Measurements from ENCODE around the gene FN1. TPM values are rescaled to one million over a fixed set of nuclear protein-coding genes. Genes with fewer than 3 reads are reported as not detected.

The FN1 gene
- polyA plus RNA-seq, 1 donor (not counting 4 experiments of a cell fraction or from before 2014, with no cell fraction given) = 1,649 TPM

DNA sequence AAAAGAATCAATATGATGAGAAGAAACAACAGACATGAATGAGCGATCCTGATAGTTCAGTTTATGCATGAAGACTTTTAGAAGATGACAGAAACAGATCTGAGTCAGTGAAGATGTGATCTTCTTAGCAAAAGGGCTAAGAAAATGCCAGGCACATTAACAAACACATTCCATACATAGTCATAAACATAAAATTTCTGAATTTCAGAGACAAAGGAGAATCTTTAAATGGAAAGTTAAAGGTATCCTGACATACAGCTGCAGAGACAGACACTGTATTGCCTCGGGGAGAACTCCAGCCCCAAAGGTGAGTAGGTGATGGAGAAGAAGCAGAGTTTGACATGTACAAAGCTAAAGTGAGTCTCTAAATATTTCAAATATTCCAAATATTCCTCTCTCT lies 40.6 kb upstream of the FN1 start:
- no peaks in the 10 kb centered on the region for H3K27me3 ChIP-seq (ENCODE audit: control insufficient read depth, extremely low read depth, insufficient read depth, low read length)
- no peak overlapping the region for H3K27ac ChIP-seq (ENCODE audit: control insufficient read depth, insufficient read depth, low read length)
- H2AFZ ChIP-seq (ENCODE audit: control insufficient read depth, low read length) = no peak overlapping the region
- peak overlapping the region; percentile 3 for H3K4me2 ChIP-seq (ENCODE audit: control insufficient read depth, extremely low read depth, insufficient read depth, low read depth, low read length)
- no peak overlapping the region for H3K9ac ChIP-seq (ENCODE audit: control insufficient read depth, extremely low read depth, insufficient read depth, low read length)
- TF ChIP-seq EZH2 (IDR thresholded peaks at IDR 0.05; ENCODE audit: low read length) (no peak), CTCF (optimal IDR thresholded peaks at IDR 0.05 in 1 of 3, IDR thresholded peaks at IDR 0.05 in 1 of 3, conservative IDR thresholded peaks at IDR 0.05 in 1 of 3; ENCODE audit: extremely low read depth in 1 of 3, insufficient read depth in 2 of 3, low read length in 3 of 3) (no peak)
- no peaks in the 10 kb centered on the region for H3K36me3 ChIP-seq (ENCODE audit: control insufficient read depth in 2 of 2, extremely low read depth in 1 of 2, insufficient read depth in 2 of 2, low read length in 2 of 2)
- no peaks in the 10 kb centered on the region for H4K20me1 ChIP-seq (ENCODE audit: control insufficient read depth, extremely low read depth, insufficient read depth, low read length)
- DNase-seq (ENCODE audit: low read depth, low spot score) = no peak
- dilution Hi-C loops (cut with MboI; ENCODE audit: extremely low pct_ligation_motif_present, low sequenced_read_pairs) = no loop called here
- peaks cover 17% of the 10 kb centered on the region for H3K4me1 ChIP-seq (ENCODE audit: control insufficient read depth, extremely low read depth, insufficient read depth, low read length)
- no peaks in the 10 kb centered on the region for H3K9me1 ChIP-seq (ENCODE audit: control insufficient read depth, extremely low read depth, insufficient read depth, low read length)
- no peaks in the 10 kb centered on the region for H3K9me3 ChIP-seq (ENCODE audit: control insufficient read depth, low read depth, low read length)
- no peak overlapping the region for H3K4me3 ChIP-seq (ENCODE audit: control insufficient read depth in 2 of 3, extremely low read depth in 1 of 3, insufficient read depth in 2 of 3, low read depth in 1 of 3, low read length in 3 of 3)
- peak; percentile 72 for FAIRE-seq
- H3K79me2 ChIP-seq (ENCODE audit: control insufficient read depth, insufficient read depth, low read length) = no peaks in the 10 kb centered on the region

DNA sequence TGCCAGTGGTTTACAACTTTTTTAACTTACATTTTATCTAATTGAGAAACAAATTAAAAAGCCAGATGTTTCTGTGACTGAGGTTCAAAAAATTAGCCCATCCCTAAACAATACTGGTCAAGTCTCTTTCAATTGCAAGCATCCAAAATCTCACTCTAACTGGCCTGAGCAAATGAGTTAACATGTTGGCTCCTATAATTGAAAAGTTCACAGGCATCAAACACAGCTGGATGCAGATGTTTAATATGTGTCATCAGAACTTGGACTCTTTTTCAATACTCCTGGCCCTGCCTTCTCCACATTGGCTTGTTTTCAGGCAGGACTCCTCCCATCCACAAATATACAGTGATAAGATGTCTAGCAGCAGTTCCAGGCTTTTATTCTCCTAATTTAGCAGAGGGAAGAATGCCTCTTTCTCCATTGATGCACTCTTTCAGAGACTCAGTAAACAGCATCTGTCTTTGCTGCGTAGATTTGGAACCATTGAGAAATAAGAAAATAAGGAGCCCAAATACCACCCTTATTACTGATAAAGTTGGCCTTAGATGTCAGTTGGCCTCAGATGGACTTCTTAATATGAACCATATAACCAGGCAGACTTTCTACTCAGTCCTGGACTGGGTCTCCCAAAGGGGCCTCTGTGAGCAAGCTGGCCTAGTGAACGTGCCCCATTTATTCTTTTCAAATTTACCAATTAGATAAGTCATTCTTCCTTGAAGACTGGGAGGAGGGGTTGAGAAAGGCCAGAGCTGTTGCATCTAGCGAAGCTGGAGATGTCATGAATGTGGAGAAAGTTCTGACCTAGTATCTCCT lies 30.4 kb upstream of the FN1 start:
- TF ChIP-seq EZH2 (IDR thresholded peaks at IDR 0.05; ENCODE audit: low read length) = no peak
- no peak for TF ChIP-seq CTCF (optimal IDR thresholded peaks at IDR 0.05 in 1 of 3, IDR thresholded peaks at IDR 0.05 in 1 of 3, conservative IDR thresholded peaks at IDR 0.05 in 1 of 3; ENCODE audit: extremely low read depth in 1 of 3, insufficient read depth in 2 of 3, low read length in 3 of 3)
- H3K9ac ChIP-seq (ENCODE audit: control insufficient read depth, extremely low read depth, insufficient read depth, low read length) = no peak overlapping the region
- H3K9me3 ChIP-seq (ENCODE audit: control insufficient read depth, low read depth, low read length) = no peaks in the 10 kb centered on the region
- no peak for DNase-seq (ENCODE audit: low read depth, low spot score)
- no peaks in the 10 kb centered on the region for H3K79me2 ChIP-seq (ENCODE audit: control insufficient read depth, insufficient read depth, low read length)
- dilution Hi-C loops (cut with MboI; ENCODE audit: extremely low pct_ligation_motif_present, low sequenced_read_pairs) = no loop called here
- no peak overlapping the region for H2AFZ ChIP-seq (ENCODE audit: control insufficient read depth, low read length)
- H3K27ac ChIP-seq (ENCODE audit: control insufficient read depth, insufficient read depth, low read length) = peak overlapping the region; percentile 35
- H3K4me2 ChIP-seq (ENCODE audit: control insufficient read depth, extremely low read depth, insufficient read depth, low read depth, low read length) = no peak overlapping the region
- no peaks in the 10 kb centered on the region for H3K36me3 ChIP-seq (ENCODE audit: control insufficient read depth in 2 of 2, extremely low read depth in 1 of 2, insufficient read depth in 2 of 2, low read length in 2 of 2)
- FAIRE-seq = peak; percentile 67
- H3K4me3 ChIP-seq (ENCODE audit: control insufficient read depth in 2 of 3, extremely low read depth in 1 of 3, insufficient read depth in 2 of 3, low read depth in 1 of 3, low read length in 3 of 3) = no peak overlapping the region
- H4K20me1 ChIP-seq (ENCODE audit: control insufficient read depth, extremely low read depth, insufficient read depth, low read length) = no peaks in the 10 kb centered on the region
- no peaks in the 10 kb centered on the region for H3K27me3 ChIP-seq (ENCODE audit: control insufficient read depth, extremely low read depth, insufficient read depth, low read length)
- peaks cover 26% of the 10 kb centered on the region for H3K4me1 ChIP-seq (ENCODE audit: control insufficient read depth, extremely low read depth, insufficient read depth, low read length)
- H3K9me1 ChIP-seq (ENCODE audit: control insufficient read depth, extremely low read depth, insufficient read depth, low read length) = no peaks in the 10 kb centered on the region
